ENCODE measurements around the gene NAGPA.

The NAGPA gene

GRCh38 chr16:5027575-5028235 is 6.0 kb downstream of the NAGPA start:
- TF ChIP-seq CTCF (IDR thresholded peaks at IDR 0.05; ENCODE audit: control insufficient read depth, extremely low read depth, insufficient read depth) = no peak
- DNase-seq (ENCODE audit: low read depth) = no peak
- no peak overlapping the region for H3K4me3 ChIP-seq (ENCODE audit: low read depth, low read length)

- DNase-seq (ENCODE audit: low read depth) = no peak
- no peak for TF ChIP-seq CTCF (IDR thresholded peaks at IDR 0.05; ENCODE audit: control insufficient read depth, extremely low read depth, insufficient read depth)
Measured at GRCh38 chr16:5027086-5027485, 6.6 kb downstream of the NAGPA start.

GRCh38 chr16:5026664-5027063 is 7.1 kb downstream of the NAGPA start:
- no peak overlapping the region for H3K4me3 ChIP-seq (ENCODE audit: low read depth, low read length)
- TF ChIP-seq CTCF (IDR thresholded peaks at IDR 0.05; ENCODE audit: control insufficient read depth, extremely low read depth, insufficient read depth) = no peak

More at GRCh38 chr16:5027086-5027485, 6.6 kb downstream of the NAGPA start:
- no peak overlapping the region for H3K4me3 ChIP-seq (ENCODE audit: low read depth, low read length)

GRCh38 chr16:5025171-5025632 is 8.5 kb downstream of the NAGPA start:
- 0 out of 2 replicates have a peak, but pooled peaks have one; percentile 21 for TF ChIP-seq CTCF (IDR thresholded peaks at IDR 0.05; ENCODE audit: control insufficient read depth, extremely low read depth, insufficient read depth)
- DNase-seq (ENCODE audit: low read depth) = no peak
- no peak overlapping the region for H3K4me3 ChIP-seq (ENCODE audit: low read depth, low read length)

More at GRCh38 chr16:5026664-5027063, 7.1 kb downstream of the NAGPA start:
- DNase-seq (ENCODE audit: low read depth) = no peak

GRCh38 chr16:5024632-5025031 is 9.1 kb downstream of the NAGPA start:
- peak; percentile 55 for TF ChIP-seq CTCF (IDR thresholded peaks at IDR 0.05; ENCODE audit: control insufficient read depth, extremely low read depth, insufficient read depth)
- DNase-seq (ENCODE audit: low read depth) = peak; percentile 99

GRCh38 chr16:5022521-5022920 is 11.2 kb downstream of the NAGPA start:
- H3K4me3 ChIP-seq (ENCODE audit: low read depth, low read length) = no peak overlapping the region
- no peak for TF ChIP-seq CTCF (IDR thresholded peaks at IDR 0.05; ENCODE audit: control insufficient read depth, extremely low read depth, insufficient read depth)
- DNase-seq (ENCODE audit: low read depth) = no peak

More at GRCh38 chr16:5024632-5025031, 9.1 kb downstream of the NAGPA start:
- no peak overlapping the region for H3K4me3 ChIP-seq (ENCODE audit: low read depth, low read length)

GRCh38 chr16:5020551-5020950 is 13.2 kb downstream of the NAGPA start:
- H3K4me3 ChIP-seq (ENCODE audit: low read depth, low read length) = no peak overlapping the region
- DNase-seq (ENCODE audit: low read depth) = no peak
- TF ChIP-seq CTCF (IDR thresholded peaks at IDR 0.05; ENCODE audit: control insufficient read depth, extremely low read depth, insufficient read depth) = no peak

All from LNCaP clone FGC (cell line).